ENCODE data around the gene TTC16.

GRCh38 chr9:127773981-127774380 lies 58.1 kb downstream of the TTC16 start:
- no peak for TF ChIP-seq POLR2A (IDR thresholded peaks at IDR 0.05)
- no peak for TF ChIP-seq CTCF (IDR thresholded peaks at IDR 0.05)
- TF ChIP-seq EP300 (IDR thresholded peaks at IDR 0.05): no peak
- TF ChIP-seq POLR2AphosphoS5 (IDR thresholded peaks at IDR 0.05): no peak
